Uterus (tissue), 2 donors: ENCODE measurements around the gene SMNDC1.

Experiments
- POLR2A ChIP-seq, 2 donors: fragments of 450-650 bp; IDR thresholded peaks; one replicate each; pipeline ENCODE4 v1.6.1; 2016; ENCODE audit warnings: antibody characterized with exemption in 2 of 2, mild to moderate bottlenecking in 1 of 2, moderate library complexity in 1 of 2
- TF ChIP-seq, protein P1 (sequence below), 4 experiments: fragments of 200-600 bp in 2 of 4; fragments of 450-650 bp in 2 of 4; sonication (generic) in 2 of 4; IDR thresholded peaks; one replicate each; pipeline ENCODE4 v1.5.1; 2016 to 2019; ENCODE audit warnings: antibody characterized with exemption in 4 of 4, mild to moderate bottlenecking in 2 of 4, moderate library complexity in 1 of 4

- TF ChIP-seq, protein P1, sequence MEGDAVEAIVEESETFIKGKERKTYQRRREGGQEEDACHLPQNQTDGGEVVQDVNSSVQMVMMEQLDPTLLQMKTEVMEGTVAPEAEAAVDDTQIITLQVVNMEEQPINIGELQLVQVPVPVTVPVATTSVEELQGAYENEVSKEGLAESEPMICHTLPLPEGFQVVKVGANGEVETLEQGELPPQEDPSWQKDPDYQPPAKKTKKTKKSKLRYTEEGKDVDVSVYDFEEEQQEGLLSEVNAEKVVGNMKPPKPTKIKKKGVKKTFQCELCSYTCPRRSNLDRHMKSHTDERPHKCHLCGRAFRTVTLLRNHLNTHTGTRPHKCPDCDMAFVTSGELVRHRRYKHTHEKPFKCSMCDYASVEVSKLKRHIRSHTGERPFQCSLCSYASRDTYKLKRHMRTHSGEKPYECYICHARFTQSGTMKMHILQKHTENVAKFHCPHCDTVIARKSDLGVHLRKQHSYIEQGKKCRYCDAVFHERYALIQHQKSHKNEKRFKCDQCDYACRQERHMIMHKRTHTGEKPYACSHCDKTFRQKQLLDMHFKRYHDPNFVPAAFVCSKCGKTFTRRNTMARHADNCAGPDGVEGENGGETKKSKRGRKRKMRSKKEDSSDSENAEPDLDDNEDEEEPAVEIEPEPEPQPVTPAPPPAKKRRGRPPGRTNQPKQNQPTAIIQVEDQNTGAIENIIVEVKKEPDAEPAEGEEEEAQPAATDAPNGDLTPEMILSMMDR (IDR thresholded peaks at IDR 0.05) = no peak
- peak; percentile 70 to 79 for TF ChIP-seq POLR2A (IDR thresholded peaks at IDR 0.05)
Observed at GRCh38 chr10:110304780-110305421, at the start of gene SMNDC1.
